Stimulated activated CD4-positive, alpha-beta T cell treated with anti-CD3 and anti-CD28 coated beads, Interleukin-15, amount 100 ng/mL, for 24 hours (primary cell): Measurements from ENCODE around the gene UBE3C.
"Not testable (repeated sequence)": the region's sequence is repeated elsewhere in the genome, so short reads cannot be mapped to it uniquely, and the experiment has no call there.

ENCODE experiments used
- DNase-seq: peaks from one replicate; pipeline ENCODE4 v3.0.0-alpha.2; 2020

The UBE3C gene

GRCh38 chr7:157241631-157242030, 102.9 kb downstream of the UBE3C start:
- DNase-seq, result no peak

- no peak for DNase-seq
These were observed 106.0 kb downstream of the UBE3C start for GRCh38 chr7:157244516-157245294.

- DNase-seq, result no peak
These were observed 107.3 kb downstream of the UBE3C start for GRCh38 chr7:157246052-157246451.

- no peak for DNase-seq
These were observed 109.9 kb downstream of the UBE3C start for GRCh38 chr7:157248659-157249058.

- peak; percentile 60 for DNase-seq
These were observed 112.0 kb downstream of the UBE3C start for GRCh38 chr7:157250605-157251228.

- DNase-seq, result not testable (repeated sequence)
These were observed 113.1 kb downstream of the UBE3C start for GRCh38 chr7:157251817-157252216.

GRCh38 chr7:157253850-157254249, 115.1 kb downstream of the UBE3C start:
- DNase-seq, result no peak

GRCh38 chr7:157254781-157255180, 116.1 kb downstream of the UBE3C start:
- not testable (repeated sequence) for DNase-seq

GRCh38 chr7:157255201-157255606, 116.5 kb downstream of the UBE3C start:
- DNase-seq, result no peak

GRCh38 chr7:157263156-157263555, 124.4 kb downstream of the UBE3C start:
- DNase-seq, result no peak

- no peak for DNase-seq
These were observed 126.3 kb downstream of the UBE3C start for GRCh38 chr7:157265051-157265450.

- no peak for DNase-seq
These were observed 127.5 kb downstream of the UBE3C start for GRCh38 chr7:157266272-157266671.

GRCh38 chr7:157267516-157267915, 128.8 kb downstream of the UBE3C start:
- DNase-seq, result no peak

GRCh38 chr7:157267956-157268355, 129.2 kb downstream of the UBE3C start:
- no peak for DNase-seq

GRCh38 chr7:157268540-157268939, 129.8 kb downstream of the UBE3C start:
- DNase-seq, result no peak

- no peak for DNase-seq
These were observed 130.8 kb downstream of the UBE3C start for GRCh38 chr7:157269341-157270059.

- no peak for DNase-seq
These were observed 131.3 kb downstream of the UBE3C start for GRCh38 chr7:157270060-157270444.

GRCh38 chr7:157271315-157271990, 132.7 kb downstream of the UBE3C start:
- no peak for DNase-seq

- no peak for DNase-seq
These were observed 133.2 kb downstream of the UBE3C start for GRCh38 chr7:157271991-157272324.

GRCh38 chr7:157272351-157273207, 133.9 kb downstream of the UBE3C start:
- DNase-seq, result no peak

GRCh38 chr7:157273208-157274093, 134.7 kb downstream of the UBE3C start:
- DNase-seq, result peak; percentile 70
